ENCODE measurements around the gene RHOH.

The RHOH gene

GRCh38 chr4:40238008-40238699, 41.3 kb downstream of the RHOH start:
- DNase-seq (ENCODE audit: low spot score), result no peak

DNA sequence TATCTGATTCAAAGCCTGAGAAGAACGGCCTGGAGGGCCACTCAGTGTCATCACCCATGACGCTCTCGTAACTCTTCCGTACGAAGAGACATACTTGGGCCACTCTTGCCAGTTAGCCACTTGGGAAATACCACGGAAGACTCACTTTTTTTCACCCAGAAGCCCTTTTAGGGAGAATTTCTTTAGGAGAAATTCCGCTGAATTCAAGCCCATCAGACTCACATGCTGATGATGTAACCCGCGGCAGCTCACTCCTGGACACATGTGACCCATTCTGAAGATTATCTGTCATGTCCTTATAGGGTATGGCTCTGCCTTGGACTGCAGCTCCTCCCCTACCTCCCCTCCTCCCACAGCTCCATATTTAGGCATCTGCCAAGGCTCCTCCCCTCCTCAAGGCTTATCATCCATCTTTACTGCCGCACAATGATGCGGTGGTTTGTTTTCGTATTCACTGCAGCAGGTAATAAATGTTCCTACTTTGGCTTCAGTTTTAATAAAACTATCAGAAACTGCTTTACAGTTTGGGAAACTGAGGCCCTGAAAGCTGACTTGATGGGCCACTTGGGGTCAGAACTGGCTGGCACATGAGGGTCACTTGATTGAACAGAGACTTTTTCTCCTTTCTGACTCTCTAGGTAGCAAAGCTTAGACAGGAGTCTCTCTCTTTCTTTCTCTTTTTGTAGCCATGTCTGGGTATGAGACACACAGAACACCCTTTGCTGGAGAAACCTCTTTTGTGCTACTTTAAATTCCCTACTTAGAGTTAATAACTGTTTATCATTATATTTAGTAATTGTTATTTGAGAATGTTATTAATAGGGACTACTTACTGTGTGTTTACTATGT, 42.1 kb downstream of the RHOH start:
- DNase-seq (ENCODE audit: low spot score), result no peak

- no peak for DNase-seq (ENCODE audit: low spot score)
Observed at GRCh38 chr4:40240040-40240653, 43.3 kb downstream of the RHOH start.

DNA sequence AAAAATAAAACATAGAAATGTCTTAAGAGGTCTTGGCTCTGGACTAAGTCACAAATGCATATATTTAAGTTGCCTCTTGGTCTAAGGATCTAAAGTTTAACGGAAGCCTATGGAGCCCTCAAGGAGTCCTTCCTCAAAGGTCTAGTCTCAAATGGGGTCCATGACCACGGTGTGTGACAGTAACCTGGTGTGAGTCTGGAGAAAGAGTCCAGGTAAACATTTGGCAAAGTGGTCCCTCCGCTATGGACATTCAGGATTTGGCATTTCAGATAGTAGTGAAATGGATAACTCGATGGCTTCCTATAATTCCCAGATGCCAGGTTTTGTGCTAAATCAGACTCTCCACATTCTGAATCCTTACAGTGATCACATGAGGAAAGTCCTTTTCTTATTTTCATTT, 44.2 kb downstream of the RHOH start:
- no peak for DNase-seq (ENCODE audit: low spot score)

- DNase-seq (ENCODE audit: low spot score), result no peak
Observed at GRCh38 chr4:40241941-40242340, 45.1 kb downstream of the RHOH start.

GRCh38 chr4:40243386-40243948, 46.6 kb downstream of the RHOH start:
- DNase-seq (ENCODE audit: low spot score), result no peak

GRCh38 chr4:40244606-40245005, 47.8 kb downstream of the RHOH start:
- DNase-seq (ENCODE audit: low spot score), result no peak

DNA sequence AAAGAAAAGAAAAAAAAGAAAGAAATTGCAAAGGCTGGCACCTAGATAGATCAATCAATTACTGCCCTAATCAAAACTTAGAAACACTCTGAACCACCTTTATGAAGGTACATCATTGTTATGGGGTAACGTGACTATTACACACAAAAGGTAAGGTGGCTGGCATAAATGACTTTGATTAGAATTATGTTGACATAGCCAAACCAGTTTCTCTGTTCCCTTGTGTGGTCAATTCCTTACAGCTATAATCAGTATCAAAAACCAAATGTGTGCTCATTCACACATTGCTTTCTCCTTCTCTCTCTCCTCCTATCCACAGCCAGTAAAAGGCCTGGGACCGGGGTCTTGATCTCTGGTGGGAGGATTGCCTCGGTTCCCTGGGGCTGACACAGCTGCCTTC, 48.7 kb downstream of the RHOH start:
- DNase-seq (ENCODE audit: low spot score), result no peak

GRCh38 chr4:40246011-40246900, 49.4 kb downstream of the RHOH start:
- DNase-seq (ENCODE audit: low spot score), result no peak

DNA sequence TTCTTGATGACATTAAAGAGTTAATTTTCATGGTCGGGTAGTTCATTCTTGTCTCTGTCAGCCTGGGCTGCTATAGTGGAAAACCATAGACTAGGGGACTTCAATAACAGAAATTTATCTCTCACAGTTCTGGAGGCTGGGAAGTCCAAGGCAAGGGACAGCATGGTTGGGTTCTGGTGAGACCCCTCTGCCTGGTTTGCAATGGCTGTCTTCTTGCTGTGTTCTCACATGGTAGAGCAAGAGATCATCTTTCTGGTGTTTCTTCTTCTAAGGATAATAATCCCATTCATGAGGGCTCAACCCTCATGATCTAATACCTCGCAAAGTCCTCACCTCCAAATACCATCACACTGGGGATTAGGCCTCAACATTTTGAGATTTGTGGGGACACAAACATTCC, 50.1 kb downstream of the RHOH start:
- no peak for DNase-seq (ENCODE audit: low spot score)

- no peak for DNase-seq (ENCODE audit: low spot score)
Observed at GRCh38 chr4:40247350-40247749, 50.5 kb downstream of the RHOH start.

DNA sequence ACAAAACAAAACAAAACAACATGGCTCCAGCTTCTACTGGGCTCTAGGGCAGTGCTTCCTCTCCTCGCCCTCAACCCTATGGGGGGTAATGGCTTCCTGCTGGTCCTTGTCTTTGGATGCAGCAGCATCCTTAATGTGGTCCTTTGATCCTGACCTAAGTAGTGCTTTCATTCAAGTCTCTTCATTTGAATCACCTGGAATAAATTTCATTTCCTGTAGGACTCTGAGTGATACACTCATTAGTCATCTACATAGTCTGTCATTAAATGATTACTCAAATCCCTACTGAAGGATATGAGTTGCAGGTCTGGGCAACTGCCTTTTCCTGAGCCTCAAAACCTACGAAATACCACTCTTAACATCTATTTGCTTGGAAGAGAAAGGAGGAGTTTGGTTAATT, 54.5 kb downstream of the RHOH start:
- DNase-seq (ENCODE audit: low spot score), result no peak

DNA sequence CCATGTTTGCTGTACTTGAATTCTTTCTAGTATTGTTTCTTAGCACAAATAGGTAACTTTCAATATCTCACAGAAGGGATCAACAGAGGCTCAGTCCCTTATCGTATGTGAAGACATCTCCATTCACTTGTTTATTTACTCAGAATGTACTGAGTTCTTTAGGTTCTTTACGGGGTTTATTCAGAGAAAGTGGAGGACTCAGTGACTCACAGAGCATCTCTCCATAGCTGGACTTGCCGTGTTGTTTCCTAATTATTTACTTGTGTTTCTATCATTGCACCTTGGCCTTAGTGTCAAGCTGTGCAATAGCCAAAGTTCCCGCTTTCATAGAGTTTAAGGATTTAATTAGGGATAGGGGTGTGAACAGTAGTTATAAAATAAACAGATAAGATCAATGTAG, 57.1 kb downstream of the RHOH start:
- DNase-seq (ENCODE audit: low spot score), result no peak

DNA sequence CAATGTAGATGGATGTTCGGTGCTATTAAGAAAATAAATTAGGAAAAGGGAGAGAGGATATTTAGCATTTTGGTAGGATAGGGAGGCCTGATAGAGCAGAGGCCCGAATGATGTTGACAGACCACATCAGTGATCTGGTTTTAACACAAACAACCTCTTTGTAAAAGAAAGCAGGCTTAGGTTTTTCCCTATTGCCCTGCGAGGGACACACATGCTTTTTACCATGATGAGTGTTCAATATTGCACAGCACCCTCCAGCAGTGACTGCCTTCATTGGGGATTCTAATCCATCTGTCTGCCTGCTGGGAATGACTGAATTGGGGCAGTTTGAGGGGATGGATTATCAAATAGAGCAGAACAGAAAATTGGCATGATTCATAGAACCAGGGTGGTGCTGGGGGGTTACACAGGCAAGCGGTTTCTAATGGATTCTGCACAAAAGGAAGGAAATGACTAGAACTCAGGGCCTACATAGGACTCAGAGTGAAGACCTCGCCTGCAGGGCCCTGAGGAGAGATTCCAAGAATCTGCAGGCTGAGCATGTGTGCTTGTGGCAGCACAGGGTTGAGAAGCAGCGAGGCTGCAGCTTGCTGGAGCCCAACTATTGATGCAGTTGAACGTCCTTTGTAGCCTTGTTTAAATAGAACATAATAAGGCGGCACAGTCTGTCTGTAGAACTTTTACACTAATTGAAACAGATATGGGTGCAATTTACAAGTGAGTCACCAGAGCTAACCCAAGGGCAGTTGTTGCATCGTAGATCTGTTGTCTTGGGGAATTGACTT, 58.0 kb downstream of the RHOH start:
- no peak for DNase-seq (ENCODE audit: low spot score)

DNA sequence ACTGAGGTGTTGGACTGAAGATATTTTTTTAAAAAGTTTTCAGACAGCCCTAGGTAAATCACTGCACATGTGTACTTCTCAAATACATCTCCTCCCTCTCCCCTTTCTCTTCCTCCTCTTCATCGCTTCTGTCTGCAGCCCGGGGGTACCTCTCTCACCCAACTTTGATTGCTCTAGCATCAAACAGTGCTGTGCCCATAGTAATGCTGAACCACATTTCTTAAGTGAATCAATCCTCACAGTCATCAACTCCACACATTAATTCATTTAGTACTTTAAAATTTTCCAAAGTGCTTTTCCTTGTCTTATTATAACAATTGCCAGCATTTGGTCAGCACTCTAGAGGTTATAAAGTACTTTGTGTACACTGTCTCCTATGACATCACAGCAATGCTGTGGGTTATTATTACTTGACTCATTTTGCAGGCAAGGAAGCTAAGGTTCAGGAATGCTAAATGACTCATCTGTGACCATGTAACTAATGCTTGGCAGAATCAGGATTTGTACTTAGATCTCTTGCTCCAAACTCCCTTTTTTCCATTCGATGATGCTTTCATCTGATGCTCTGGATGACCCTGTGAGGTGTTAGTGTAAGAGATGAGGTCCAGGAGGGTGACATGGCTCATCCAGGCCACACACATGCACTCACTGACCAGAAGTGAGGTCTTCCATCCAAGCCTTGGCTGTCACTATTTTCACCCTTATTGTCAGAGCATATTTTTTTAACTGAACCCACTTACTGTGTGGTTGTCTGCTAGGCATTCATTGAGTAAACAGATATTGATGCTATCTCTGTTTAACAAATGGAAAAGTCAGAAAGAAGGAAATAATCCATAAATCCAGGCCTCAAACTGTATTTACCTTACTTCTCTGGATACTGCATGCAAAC, 58.8 kb downstream of the RHOH start:
- DNase-seq (ENCODE audit: low spot score), result peak; percentile 81

DNA sequence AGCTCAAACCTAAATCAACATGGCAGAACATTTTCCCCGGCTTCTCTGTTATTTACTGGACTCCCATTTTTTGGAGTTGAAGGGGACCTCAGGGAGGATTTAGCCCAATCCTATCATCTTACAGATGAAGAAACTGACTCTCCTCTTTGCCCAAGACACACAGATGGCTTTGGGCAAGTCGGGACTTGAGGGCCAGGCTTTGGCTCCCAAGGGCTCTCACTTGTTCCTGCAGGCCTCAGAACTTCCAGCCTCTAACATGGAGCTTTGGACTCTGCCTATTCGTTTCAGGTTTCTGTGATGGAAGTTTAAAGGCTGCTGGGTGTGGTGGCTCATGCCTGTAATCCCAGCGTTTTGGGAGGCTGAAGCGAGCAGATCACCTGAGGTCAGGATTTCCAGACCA, 59.5 kb downstream of the RHOH start:
- no peak for DNase-seq (ENCODE audit: low spot score)

- no peak for DNase-seq (ENCODE audit: low spot score)
Observed at GRCh38 chr4:40256817-40257216, 60.0 kb downstream of the RHOH start.

- DNase-seq (ENCODE audit: low spot score), result no peak
Observed at GRCh38 chr4:40258627-40259026, 61.8 kb downstream of the RHOH start.

GRCh38 chr4:40261231-40262076, 64.6 kb downstream of the RHOH start:
- DNase-seq (ENCODE audit: low spot score), result no peak

Measured in GM03348 (cell line).